Ureter (tissue), 1 donor: Measurements from ENCODE around the gene YY1. TPM values are rescaled to one million over a fixed set of nuclear protein-coding genes. Genes with fewer than 3 reads are reported as not detected.
A peak's percentile ranks its signal among the peaks of the same experiment; 100 is the strongest.

ENCODE experiments used
- DNase-seq: peaks from one replicate; pipeline ENCODE4 v3.0.0-alpha.2; 2020; ENCODE audit warnings: low spot score
- total RNA-seq: library from RNA; stranded (reverse); gene quantifications from one replicate; pipeline ENCODE4 v1.2.4, GENCODE V29; 2023
- donor health status: DM: yes; HTN: yes; CAD: no.

The YY1 gene
- total RNA-seq, 1 donor from 2014 or later: 79.4 TPM

DNA sequence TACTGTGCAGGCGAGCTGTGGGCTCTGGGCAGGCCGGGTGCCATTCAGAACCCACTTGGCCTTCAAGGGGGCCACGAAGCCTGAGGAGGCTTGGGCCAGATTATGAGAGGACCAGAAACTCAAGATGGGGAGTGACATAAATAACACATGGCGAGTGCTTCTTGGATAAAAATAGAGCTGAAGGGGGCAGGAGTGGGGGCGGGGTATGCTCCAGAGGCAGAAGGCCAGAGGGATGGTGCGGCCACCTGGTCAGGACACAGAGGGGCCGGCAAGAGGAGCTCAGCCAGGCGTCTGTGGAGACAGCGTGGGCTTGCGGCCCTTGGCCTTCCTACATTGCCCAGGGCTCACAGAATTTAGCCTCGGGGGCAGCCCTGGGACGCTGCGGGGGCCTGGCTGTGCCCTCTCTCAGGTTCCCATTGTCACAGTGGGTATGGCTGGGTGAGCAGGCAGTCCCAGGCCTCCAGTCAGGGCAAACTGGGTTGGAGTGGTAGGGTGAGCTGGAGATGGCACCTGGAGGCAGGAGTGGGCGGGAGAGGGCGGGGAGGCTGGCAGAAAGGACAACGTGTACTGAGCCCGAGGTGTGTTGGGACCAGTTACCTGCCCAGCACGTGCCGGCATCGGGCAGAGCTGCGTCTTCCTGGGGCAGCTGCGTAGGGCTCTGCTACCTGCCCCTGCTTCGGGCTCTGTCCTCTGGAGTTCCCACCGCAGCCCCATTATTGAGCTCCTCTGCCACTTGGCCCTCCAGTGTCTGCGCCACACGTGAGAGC lies 74.7 kb downstream of the YY1 start:
- no peak for DNase-seq

DNA sequence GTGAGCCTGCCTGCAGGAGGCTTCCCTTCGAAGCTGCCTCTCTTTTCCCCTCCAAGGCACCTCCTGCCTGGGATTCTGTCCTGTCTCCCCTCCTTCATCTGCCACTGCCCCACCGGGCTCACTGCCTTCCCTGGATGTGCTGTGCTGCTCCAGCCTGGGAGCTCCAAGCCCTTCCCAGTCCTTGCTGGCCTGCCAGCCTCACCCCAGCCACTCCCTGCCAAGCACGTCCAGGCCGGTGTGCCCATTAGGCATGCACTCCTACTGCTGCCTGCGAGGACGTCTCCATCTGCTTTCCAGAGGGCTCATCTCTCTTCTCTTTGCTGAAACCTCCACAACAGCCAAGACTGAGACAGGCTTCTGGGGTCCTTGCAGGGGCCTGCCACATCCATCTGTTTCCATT lies 75.8 kb downstream of the YY1 start:
- no peak for DNase-seq

DNA sequence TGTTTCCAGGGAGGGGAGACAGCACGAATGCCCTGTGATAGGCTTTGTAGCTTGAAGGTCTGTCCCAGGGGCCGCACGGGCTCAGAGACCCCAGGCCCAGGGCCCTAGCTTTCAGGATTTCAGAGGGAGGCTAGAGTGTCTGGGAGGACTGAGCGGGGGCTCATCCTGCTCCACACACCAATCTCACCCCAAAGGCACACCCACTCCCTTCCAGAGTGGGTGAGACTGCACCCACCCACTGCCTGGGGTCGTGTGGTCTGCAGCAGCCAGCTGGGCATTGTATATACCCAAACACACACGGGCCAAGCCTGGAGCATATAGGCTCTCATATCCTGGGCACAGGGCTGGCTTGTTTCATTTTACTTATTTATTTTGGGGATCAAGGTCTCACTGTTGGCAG lies 78.4 kb downstream of the YY1 start:
- no peak for DNase-seq

- DNase-seq: peak; percentile 65
These were observed 79.2 kb downstream of the YY1 start for GRCh38 chr14:100317912-100318808.

DNA sequence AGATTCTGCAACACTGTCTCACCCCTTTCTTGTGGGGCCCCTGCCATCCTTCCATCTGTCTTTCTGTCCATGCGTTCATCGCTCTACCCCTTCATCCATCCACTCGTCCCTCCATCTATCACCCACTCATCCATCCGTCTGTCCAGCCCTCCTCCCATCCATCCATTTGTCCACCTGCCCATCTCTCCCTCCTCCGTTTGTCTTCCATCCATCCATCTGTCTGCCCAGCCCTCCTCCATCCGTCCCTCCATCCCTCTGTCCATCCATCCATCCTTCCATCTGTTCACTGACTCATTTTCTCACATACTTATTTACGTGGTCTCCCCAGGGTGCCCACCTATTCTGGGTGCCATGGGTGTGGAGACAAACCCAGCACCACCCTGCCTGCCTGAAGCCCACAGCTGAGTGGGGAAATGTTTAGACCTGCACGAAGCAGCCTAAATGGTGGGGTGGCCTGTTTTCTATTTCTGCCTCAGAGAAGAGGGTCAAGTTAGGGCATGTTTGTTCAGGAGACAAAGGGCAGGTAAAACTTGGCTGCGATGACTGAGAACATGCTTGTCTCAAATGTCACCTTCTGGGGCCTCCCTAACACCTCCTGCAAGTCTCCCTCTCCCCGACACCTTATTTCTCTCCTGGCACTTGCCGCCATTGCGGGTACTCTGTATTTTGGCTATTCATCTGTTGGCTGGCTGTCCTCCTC lies 81.4 kb downstream of the YY1 start:
- no peak for DNase-seq

DNA sequence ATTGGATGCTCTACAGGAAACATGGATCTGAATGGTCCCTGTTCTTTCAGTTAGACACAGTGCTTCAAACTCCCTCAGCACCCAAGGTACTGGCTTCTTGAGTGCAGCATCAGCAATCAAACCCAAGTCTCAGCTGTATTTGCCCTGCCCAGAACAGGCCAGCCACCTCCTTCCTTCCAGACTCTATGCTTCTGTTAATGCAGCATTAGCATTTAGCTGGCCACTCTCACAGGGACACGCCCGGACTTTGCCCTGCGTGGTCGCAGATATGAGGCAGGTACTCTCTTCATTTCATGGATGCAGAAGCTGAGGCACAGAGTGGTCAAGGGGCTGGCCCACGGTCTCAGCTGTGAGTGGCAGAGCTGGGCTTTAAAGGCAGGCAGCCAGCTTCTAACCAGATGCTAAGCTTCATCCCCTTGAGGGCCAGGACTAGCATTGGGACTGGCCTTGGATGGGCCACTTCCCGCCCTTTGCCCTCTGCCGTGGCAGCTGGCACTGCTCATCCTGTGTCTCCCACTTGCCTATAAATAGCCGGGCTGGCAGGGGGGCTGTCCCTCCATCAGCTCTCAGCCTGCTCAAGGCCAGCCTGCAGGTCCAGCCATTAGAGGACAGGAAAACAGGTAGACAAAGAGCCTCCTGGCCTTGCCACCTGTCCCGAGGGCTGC lies 82.7 kb downstream of the YY1 start:
- DNase-seq: no peak

GRCh38 chr14:100322138-100322957 lies 83.4 kb downstream of the YY1 start:
- DNase-seq: no peak

GRCh38 chr14:100323121-100323941 lies 84.4 kb downstream of the YY1 start, which contains the start of gene SLC25A47:
Gene SLC25A47, plus strand, starts transcription at chr14:100323339. Its CDS starts 76 bp downstream, at chr14:100323415.
- no peak for DNase-seq

DNA sequence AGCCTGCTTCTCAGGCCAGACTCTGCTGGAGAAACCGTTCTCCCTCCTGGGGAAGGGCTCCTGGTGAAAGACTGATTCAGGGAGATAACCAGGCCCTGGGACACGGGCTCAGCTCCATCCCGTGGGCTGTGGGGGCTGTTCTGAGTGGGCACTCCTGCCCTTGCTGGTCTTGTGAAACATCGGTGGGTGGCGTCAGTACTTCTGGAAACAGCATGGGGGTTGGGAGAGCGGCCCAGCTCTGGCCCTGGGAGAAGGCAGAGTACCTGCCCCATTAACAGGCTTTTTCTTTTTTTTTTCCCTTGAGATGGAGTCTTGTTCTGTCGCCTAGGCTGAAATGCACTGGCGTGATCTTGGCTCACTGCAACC lies 85.0 kb downstream of the YY1 start:
- no peak for DNase-seq

- DNase-seq: no peak
These were observed 86.3 kb downstream of the YY1 start for GRCh38 chr14:100325231-100325632.

DNA sequence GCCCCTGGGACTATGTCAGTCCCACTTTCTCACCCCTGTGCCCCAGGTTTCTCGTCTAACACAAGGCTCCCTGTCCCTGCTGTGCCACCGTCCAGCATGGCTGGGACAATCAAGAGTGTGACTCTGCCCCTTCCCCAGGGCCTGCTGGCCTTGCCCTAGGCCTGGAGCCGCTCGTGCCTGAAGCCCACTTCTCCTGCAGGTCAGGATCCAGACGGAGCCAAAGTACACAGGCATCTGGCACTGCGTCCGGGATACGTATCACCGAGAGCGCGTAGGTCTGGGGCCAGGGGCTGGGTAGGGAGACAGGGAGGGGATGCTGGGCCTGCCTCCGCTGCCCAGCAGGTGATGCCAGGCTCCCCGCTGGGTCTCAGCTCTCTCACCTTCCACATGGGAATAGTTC lies 87.0 kb downstream of the YY1 start:
- no peak for DNase-seq

DNA sequence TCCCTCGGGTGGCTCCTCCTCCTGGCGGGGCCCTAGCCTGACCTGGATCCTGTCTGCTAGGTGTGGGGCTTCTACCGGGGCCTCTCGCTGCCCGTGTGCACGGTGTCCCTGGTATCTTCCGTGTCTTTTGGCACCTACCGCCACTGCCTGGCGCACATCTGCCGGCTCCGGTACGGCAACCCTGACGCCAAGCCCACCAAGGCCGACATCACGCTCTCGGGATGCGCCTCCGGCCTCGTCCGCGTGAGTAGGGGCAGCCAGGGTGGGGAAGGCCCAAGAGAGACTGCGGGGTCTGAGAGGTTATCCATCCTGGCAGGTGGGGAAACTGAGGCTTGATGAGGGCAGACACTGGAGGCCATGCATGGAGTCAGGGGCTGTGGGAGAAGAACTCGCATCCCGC lies 88.2 kb downstream of the YY1 start:
- DNase-seq: no peak

- no peak for DNase-seq
These were observed 89.7 kb downstream of the YY1 start for GRCh38 chr14:100328495-100329163.

DNA sequence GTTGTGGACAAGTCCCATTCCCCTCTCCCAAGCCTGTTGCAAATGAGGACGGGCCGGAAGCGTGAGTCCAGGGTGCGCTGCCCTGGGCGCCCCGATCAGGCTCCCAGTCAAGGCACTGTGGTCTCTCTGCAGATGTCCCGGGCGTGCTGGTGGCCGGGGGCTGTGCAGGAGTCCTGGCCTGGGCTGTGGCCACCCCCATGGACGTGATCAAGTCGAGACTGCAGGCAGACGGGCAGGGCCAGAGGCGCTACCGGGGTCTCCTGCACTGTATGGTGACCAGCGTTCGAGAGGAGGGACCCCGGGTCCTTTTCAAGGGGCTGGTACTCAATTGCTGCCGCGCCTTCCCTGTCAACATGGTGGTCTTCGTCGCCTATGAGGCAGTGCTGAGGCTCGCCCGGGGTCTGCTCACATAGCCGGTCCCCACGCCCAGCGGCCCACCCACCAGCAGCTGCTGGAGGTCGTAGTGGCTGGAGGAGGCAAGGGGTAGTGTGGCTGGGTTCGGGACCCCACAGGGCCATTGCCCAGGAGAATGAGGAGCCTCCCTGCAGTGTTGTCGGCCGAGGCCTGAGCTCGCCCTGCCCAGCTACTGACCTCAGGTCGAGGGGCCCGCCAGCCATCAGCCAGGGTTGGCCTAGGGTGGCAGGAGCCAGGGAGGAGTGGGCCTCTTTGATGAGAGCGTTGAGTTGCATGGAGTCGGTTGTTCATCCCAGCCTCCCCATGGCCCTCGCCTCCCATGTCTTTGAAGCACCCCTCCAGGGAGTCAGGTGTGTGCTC lies 90.5 kb downstream of the YY1 start:
- no peak for DNase-seq

DNA sequence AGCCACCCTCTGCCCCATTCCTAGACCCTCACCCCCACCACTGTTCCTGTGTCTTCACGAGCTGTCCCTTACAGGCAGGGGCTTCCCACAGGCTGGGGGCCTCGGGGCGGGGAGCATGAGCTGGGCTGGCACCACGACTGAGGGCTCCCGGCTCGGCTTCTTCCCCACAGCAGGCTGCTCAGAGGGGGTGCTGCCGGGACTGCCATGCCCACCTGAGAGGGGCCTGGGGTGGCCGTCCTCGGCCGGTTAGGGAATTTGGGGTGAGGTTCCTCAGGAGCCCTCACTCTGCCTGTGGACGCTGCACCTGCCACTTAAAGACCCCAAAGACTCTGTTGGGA lies 91.0 kb downstream of the YY1 start:
- no peak for DNase-seq

DNA sequence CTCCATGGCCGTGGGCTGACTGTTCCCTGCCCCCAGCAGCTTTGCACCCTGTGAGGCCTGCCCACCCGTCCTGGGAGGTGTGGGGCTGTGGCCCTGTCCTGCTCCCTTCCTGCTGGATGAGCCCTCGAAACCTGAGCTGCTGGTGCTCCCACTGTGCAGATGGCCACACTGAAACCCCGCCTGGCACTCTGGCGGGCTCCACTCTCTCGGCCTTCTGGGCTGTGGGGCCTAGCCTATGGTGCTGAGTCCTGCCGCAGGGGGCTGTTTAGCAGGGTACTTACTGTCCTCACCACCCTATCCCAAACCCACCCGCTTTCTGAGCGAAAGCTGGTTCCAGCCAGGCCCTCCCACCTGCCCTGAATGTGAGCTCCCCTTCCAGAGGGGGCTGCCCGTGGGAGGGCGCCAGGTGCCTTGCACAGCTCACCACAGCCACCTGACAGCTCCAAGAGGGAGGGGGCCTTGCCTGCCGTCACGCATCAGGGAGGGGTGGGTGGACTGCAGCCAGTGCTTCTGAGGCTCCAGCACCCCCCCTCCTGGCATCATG lies 91.5 kb downstream of the YY1 start:
- no peak for DNase-seq

GRCh38 chr14:100332071-100332639 lies 93.2 kb downstream of the YY1 start:
- no peak for DNase-seq
